Trophoblast cell (in vitro differentiated cells and primary cell): ENCODE data around the gene SLC43A2.
A peak's percentile ranks its signal among the peaks of the same experiment; 100 is the strongest.

ENCODE experiments used
- DNase-seq, 2 donors: peaks; one replicate each; pipeline ENCODE4 v3.0.0-alpha.2; 2016
- H2AFZ ChIP-seq: 2 replicates; pipeline ENCODE4 v1.6.1; 2013; ENCODE audit warnings: low read length, moderate library complexity, mild to moderate bottlenecking; ENCODE audit not compliant: insufficient read depth, poor library complexity
- H2AK5ac ChIP-seq: 2 replicates; pipeline ENCODE4 v1.6.1; 2013; ENCODE audit warnings: mild to moderate bottlenecking, low read length
- H2BK120ac ChIP-seq: 2 replicates; pipeline ENCODE4 v1.6.1; 2013; ENCODE audit warnings: low read length, mild to moderate bottlenecking, moderate library complexity; ENCODE audit not compliant: insufficient read depth, poor library complexity
- H2BK12ac ChIP-seq: 2 replicates; pipeline ENCODE4 v1.6.1; 2013; ENCODE audit warnings: mild to moderate bottlenecking, low read length, moderate library complexity
- H2BK5ac ChIP-seq: 2 replicates; pipeline ENCODE4 v1.6.1; 2013; ENCODE audit warnings: low read length, low read depth, moderate library complexity, mild to moderate bottlenecking; ENCODE audit not compliant: poor library complexity
- H3K14ac ChIP-seq: 2 replicates; pipeline ENCODE4 v1.6.1; 2013; ENCODE audit warnings: mild to moderate bottlenecking, low read length
- H3K18ac ChIP-seq: 2 replicates; pipeline ENCODE4 v1.6.1; 2013; ENCODE audit warnings: mild to moderate bottlenecking, low read length
- H3K23ac ChIP-seq: 2 replicates; pipeline ENCODE4 v1.6.1; 2013; ENCODE audit warnings: low read length
- H3K27ac ChIP-seq: 2 replicates; pipeline ENCODE4 v1.5.1; 2013; ENCODE audit warnings: low read depth, mild to moderate bottlenecking, inconsistent platforms, low read length, moderate library complexity
- H3K27me3 ChIP-seq: 2 replicates; pipeline ENCODE4 v1.6.1; 2013; ENCODE audit warnings: inconsistent platforms, mild to moderate bottlenecking, low read length, moderate library complexity; ENCODE audit not compliant: insufficient read depth
- H3K36me3 ChIP-seq, 2 experiments: 1 replicate in 1 of 2; 2 replicates in 1 of 2; pipeline ENCODE4 v1.6.1; 2013; ENCODE audit warnings: low read length in 2 of 2, mild to moderate bottlenecking in 2 of 2, moderate library complexity in 1 of 2; ENCODE audit not compliant: insufficient read depth in 2 of 2, control insufficient read depth in 1 of 2
- H3K4ac ChIP-seq: 2 replicates; pipeline ENCODE4 v1.6.1; 2013; ENCODE audit warnings: low read depth, mild to moderate bottlenecking, low read length, moderate library complexity
- H3K4me1 ChIP-seq, 2 experiments: 1 replicate in 1 of 2; 2 replicates in 1 of 2; pipeline ENCODE4 v1.6.1; 2013; ENCODE audit warnings: low read length in 2 of 2, mild to moderate bottlenecking in 2 of 2, moderate library complexity in 1 of 2; ENCODE audit not compliant: insufficient read depth in 2 of 2, control insufficient read depth in 1 of 2
- H3K4me2 ChIP-seq: 2 replicates; pipeline ENCODE4 v1.6.1; 2013; ENCODE audit warnings: inconsistent platforms, mild to moderate bottlenecking, low read length, moderate library complexity
- H3K4me3 ChIP-seq: 2 replicates; pipeline ENCODE4 v1.5.1; 2013; ENCODE audit warnings: mild to moderate bottlenecking, low read depth, low read length, inconsistent platforms
- H3K79me1 ChIP-seq: one replicate; pipeline ENCODE4 v1.6.1; 2013; ENCODE audit warnings: low read length
- H3K79me2 ChIP-seq: 2 replicates; pipeline ENCODE4 v1.6.1; 2013; ENCODE audit warnings: low read length, mild to moderate bottlenecking; ENCODE audit not compliant: control insufficient read depth, insufficient read depth, poor library complexity
- H3K9ac ChIP-seq: 2 replicates; pipeline ENCODE4 v1.6.1; 2013; ENCODE audit warnings: mild to moderate bottlenecking, low read length
- H3K9me3 ChIP-seq: 2 replicates; pipeline ENCODE4 v1.6.1; 2013; ENCODE audit warnings: low read depth, mild to moderate bottlenecking, control low read depth, inconsistent platforms, low read length; ENCODE audit not compliant: insufficient read depth
- H4K12ac ChIP-seq: 2 replicates; pipeline ENCODE4 v1.6.1; 2013; ENCODE audit warnings: low read depth, mild to moderate bottlenecking, low read length, moderate library complexity
- H4K8ac ChIP-seq: 2 replicates; pipeline ENCODE4 v1.6.1; 2013; ENCODE audit warnings: low read depth, mild to moderate bottlenecking, low read length, moderate library complexity
- H4K91ac ChIP-seq: one replicate; pipeline ENCODE4 v1.6.1; 2013; ENCODE audit warnings: low read depth, mild to moderate bottlenecking, low read length, moderate library complexity
- WGBS: extraction: QIAGEN DNeasy Blood & Tissue Kit; methylation state at CpG from one replicate; pipeline ENCODE4 v1.1.7; 2013; ENCODE audit warnings: missing lambda C conversion rate; ENCODE audit not compliant: insufficient read length, insufficient coverage; ENCODE audit errors: extremely low coverage; 5-methylcytosine and 5-hydroxymethylcytosine counted together

SLC43A2 gene

DNA sequence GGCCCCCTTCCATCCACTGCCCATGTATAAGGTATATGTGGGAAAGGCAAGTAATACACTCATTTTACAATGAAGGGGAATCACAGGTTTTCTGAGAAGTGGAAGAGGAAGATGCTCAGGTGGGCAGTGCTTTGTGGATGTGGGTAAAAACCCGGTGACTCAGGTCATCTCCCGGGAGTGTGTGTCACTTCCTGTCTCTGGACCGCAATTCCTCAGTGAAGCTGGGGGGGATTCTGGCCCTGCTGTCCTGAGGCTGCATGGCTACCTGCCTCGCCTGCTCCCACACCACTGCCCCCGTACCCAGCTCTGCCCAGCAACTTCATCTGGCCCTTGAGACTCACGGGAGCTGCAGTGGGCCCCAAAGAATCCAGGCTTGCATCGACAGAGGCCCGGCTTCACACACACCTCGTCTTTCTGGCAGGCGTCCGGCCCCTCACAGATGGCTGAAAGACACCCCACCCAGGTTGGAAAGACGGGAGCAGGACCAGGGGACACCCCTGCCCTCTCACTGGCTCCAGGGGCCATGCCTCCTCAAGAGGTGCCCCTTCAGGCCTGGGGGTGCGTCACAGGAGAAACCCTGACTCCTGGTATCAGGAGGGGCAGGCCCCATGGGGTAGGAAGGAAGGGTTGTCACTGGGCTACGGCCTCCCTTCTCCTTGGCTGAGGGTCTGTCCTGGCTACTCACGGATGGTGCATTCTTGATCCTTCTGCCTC is 16.0 kb upstream of the SLC43A2 start:
- Histone ChIP-seq H2BK12ac (peak overlapping the region; percentile 34), H2AK5ac (peak overlapping the region; percentile 59), H3K79me2 (peaks cover 4% of the 10 kb centered on the region), H3K4me2 (no peak overlapping the region), H3K18ac (no peak overlapping the region), H3K14ac (no peak overlapping the region), H3K27ac (no peak overlapping the region), H2BK5ac (no peak overlapping the region), H4K91ac (peak overlapping the region; percentile 20), H3K27me3 (no peaks in the 10 kb centered on the region), H3K4ac (no peak overlapping the region), H4K12ac (no peak overlapping the region), H3K4me1 (peaks cover 34 to 43% of the 10 kb centered on the region in 2 experiments), H3K9me3 (no peaks in the 10 kb centered on the region), H3K23ac (no peak overlapping the region), H3K79me1 (peaks cover 11% of the 10 kb centered on the region), H2BK120ac (no peak overlapping the region), H2AFZ (no peak overlapping the region), H3K4me3 (no peak overlapping the region), H4K8ac (no peak overlapping the region), H3K36me3 (no peaks in the 10 kb centered on the region), H3K9ac (no peak overlapping the region)
- no CpG with 5 or more reads among the region's 15 CpGs for WGBS
- peak in 1 of 2 donors; percentile 30 for DNase-seq

DNA sequence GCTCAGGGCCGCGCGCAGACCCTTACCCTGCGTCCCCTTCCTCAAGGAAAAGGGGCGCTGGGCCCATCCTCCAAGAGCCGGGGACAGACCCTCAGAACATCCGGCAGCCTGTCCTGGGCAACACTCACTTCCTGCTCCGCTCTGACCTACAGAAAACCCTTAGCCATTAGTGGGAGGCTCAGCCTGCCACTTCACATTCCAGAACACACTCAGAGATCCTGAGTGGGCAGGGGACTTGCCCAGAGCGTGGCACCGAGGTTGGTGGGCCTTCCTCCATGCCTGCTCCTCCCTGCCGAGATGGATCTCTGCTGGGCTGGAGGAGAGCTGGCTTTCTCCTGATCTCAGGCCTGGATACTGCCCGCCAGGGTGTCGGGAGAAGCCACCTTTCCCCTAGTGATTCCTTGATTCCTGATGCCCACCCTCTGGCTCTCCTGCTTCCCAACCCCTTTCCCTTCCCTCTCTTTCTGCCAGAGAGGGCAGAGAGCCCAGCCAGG is 15.4 kb upstream of the SLC43A2 start:
- Histone ChIP-seq H3K9me3 (no peaks in the 10 kb centered on the region), H3K27me3 (no peaks in the 10 kb centered on the region), H2AFZ (no peak overlapping the region), H3K14ac (no peak overlapping the region), H4K8ac (no peak overlapping the region), H3K36me3 (no peaks in the 10 kb centered on the region), H3K18ac (no peak overlapping the region), H4K12ac (no peak overlapping the region), H3K4ac (no peak overlapping the region), H3K79me1 (peaks cover 11% of the 10 kb centered on the region), H2BK12ac (no peak overlapping the region), H3K79me2 (peaks cover 4% of the 10 kb centered on the region), H3K4me2 (peak overlapping the region; percentile 88), H4K91ac (no peak overlapping the region), H2BK5ac (no peak overlapping the region), H3K4me3 (no peak overlapping the region), H3K4me1 (peaks cover 34 to 46% of the 10 kb centered on the region in 2 experiments), H3K27ac (no peak overlapping the region), H2AK5ac (no peak overlapping the region), H3K23ac (no peak overlapping the region), H3K9ac (no peak overlapping the region), H2BK120ac (no peak overlapping the region)
- DNase-seq = no peak
- no CpG with 5 or more reads among the region's 13 CpGs for WGBS

DNA sequence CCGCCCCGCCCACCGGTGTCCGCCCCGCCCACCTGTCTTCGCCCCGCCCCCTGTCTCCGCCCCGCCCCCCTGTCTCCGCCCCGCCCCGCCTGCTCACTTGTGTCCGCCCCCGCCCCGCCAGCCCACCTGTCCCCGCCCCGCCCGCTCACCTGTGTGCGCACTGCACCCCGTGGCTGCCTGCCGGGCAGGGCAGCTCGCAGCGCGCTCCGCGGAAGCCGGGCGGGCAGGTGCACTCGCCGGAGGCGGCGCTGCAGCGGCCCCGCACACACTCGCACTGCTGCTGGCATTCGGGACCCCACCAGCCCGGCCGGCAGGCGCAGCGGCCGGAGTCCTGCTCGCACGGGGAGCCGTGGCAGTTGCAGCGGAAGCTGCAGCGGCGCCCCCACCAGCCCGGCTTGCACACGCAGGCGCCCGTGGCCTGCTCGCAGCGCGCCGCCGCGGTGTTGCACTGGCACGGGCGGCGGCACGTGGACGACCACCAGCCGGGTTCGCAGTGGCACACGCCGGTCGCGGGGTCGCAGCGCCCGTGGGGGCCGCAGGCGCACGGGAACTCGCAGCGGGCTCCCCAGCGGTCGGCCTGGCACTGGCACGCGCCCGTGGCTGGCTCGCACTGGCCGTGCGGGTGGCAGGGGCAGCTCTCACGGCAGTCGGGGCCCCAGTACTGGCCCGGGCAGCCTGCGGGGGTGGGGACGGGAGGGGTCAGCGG is 14.8 kb upstream of the SLC43A2 start:
- Histone ChIP-seq H2AK5ac (no peak overlapping the region), H3K23ac (no peak overlapping the region), H2BK12ac (no peak overlapping the region), H3K4me3 (peak overlapping the region; percentile 62), H4K8ac (no peak overlapping the region), H3K4ac (no peak overlapping the region), H3K9me3 (no peaks in the 10 kb centered on the region), H3K27me3 (no peaks in the 10 kb centered on the region), H3K9ac (no peak overlapping the region), H3K14ac (no peak overlapping the region), H3K79me2 (peaks cover 1% of the 10 kb centered on the region), H2BK5ac (no peak overlapping the region), H3K4me2 (peak overlapping the region; percentile 88), H2BK120ac (no peak overlapping the region), H2AFZ (peak overlapping the region; percentile 58), H4K12ac (no peak overlapping the region), H3K27ac (no peak overlapping the region), H3K4me1 (peaks cover 37 to 48% of the 10 kb centered on the region in 2 experiments), H3K18ac (no peak overlapping the region), H3K79me1 (peaks cover 10% of the 10 kb centered on the region), H3K36me3 (no peaks in the 10 kb centered on the region), H4K91ac (no peak overlapping the region)
- WGBS = no CpG with 5 or more reads among the region's 90 CpGs
- DNase-seq = peak; percentile 52 to 60

DNA sequence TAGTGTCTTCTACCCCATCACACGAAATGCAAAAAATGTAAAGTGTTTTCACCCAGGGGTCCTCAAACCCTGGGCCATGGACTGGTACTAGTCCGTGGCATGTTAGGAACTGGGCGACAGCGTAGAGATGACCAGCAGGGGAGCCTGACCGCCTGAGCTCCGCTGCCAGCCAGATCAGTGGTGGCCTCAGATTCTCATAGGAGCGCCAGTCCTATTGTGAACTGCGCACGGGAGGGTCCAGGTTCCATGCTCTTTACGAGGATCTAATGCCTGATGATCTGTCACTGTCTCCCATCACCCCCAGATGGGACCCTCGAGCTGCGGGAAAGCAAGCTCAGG is 12.4 kb upstream of the SLC43A2 start:
- Histone ChIP-seq H3K4me1 (peaks cover 27 to 41% of the 10 kb centered on the region in 2 experiments), H3K4ac (no peak overlapping the region), H3K36me3 (no peaks in the 10 kb centered on the region), H3K27me3 (no peaks in the 10 kb centered on the region), H4K91ac (no peak overlapping the region), H2BK12ac (no peak overlapping the region), H2AFZ (no peak overlapping the region), H3K14ac (no peak overlapping the region), H2BK120ac (no peak overlapping the region), H2BK5ac (no peak overlapping the region), H3K79me2 (no peaks in the 10 kb centered on the region), H4K12ac (no peak overlapping the region), H2AK5ac (no peak overlapping the region), H3K23ac (no peak overlapping the region), H3K4me3 (no peak overlapping the region), H3K9me3 (no peaks in the 10 kb centered on the region), H3K79me1 (peaks cover 6% of the 10 kb centered on the region), H3K4me2 (no peak overlapping the region), H3K27ac (no peak overlapping the region), H4K8ac (no peak overlapping the region), H3K9ac (no peak overlapping the region), H3K18ac (no peak overlapping the region)
- WGBS = no CpG with 5 or more reads among the region's 12 CpGs
- DNase-seq = no peak
